DND-41 (cell line): ENCODE results near the gene RIT1.

Source experiments
- ATAC-seq: fragments of 200-7000 bp; cut with Tn5 transposase; 3 replicates; pipeline ENCODE4 v1.9.1; 2021; ENCODE audit warnings: low read depth; ENCODE audit not compliant: insufficient read depth
- DNase-seq: peaks from one replicate; pipeline ENCODE4 v3.0.0-alpha.2; 2020
- H2AFZ ChIP-seq: 2 replicates; pipeline ENCODE4 v1.6.0; 2012; ENCODE audit warnings: low read depth, low read length
- H3K27ac ChIP-seq: 2 replicates; pipeline ENCODE4 v1.5.1; 2012; ENCODE audit warnings: low read length, inconsistent platforms
- H3K27me3 ChIP-seq: fragments of 200-600 bp; sonication (generic); 2 replicates; pipeline ENCODE4 v1.6.0; 2012; ENCODE audit warnings: low read length, mild to moderate bottlenecking, inconsistent platforms; ENCODE audit not compliant: insufficient read depth, poor library complexity
- H3K36me3 ChIP-seq: 2 replicates; pipeline ENCODE4 v1.5.1; 2012; ENCODE audit warnings: low read length, inconsistent platforms; ENCODE audit not compliant: insufficient read depth
- H3K4me1 ChIP-seq: 2 replicates; pipeline ENCODE4 v1.5.1; 2012; ENCODE audit warnings: mild to moderate bottlenecking, low read length; ENCODE audit not compliant: insufficient read depth
- H3K4me2 ChIP-seq: 2 replicates; pipeline ENCODE4 v1.6.0; 2012; ENCODE audit warnings: mild to moderate bottlenecking, moderate library complexity, low read length, inconsistent platforms; ENCODE audit not compliant: insufficient read depth
- H3K4me3 ChIP-seq, 2 experiments: fragments of 200-600 bp in 1 of 2; shearing (Covaris generic) in 1 of 2; 2 replicates each; pipeline ENCODE4 v1.5.1; 2012 to 2016; ENCODE audit warnings: inconsistent platforms in 2 of 2, low read length in 2 of 2, mild to moderate bottlenecking in 2 of 2, low read depth in 1 of 2, moderate library complexity in 1 of 2
- H3K79me2 ChIP-seq: 2 replicates; pipeline ENCODE4 v1.6.0; 2012; ENCODE audit warnings: low read length, inconsistent platforms; ENCODE audit not compliant: insufficient read depth
- H3K9ac ChIP-seq: 2 replicates; pipeline ENCODE4 v1.6.0; 2012; ENCODE audit warnings: low read depth, mild to moderate bottlenecking, inconsistent platforms, low read length, moderate library complexity
- H3K9me3 ChIP-seq: 2 replicates; pipeline ENCODE4 v1.5.1; 2012; ENCODE audit warnings: low read length, moderate library complexity, mild to moderate bottlenecking, inconsistent platforms; ENCODE audit not compliant: insufficient read depth, severe bottlenecking
- H4K20me1 ChIP-seq: 2 replicates; pipeline ENCODE4 v1.6.0; 2012; ENCODE audit warnings: low read length; ENCODE audit not compliant: insufficient read depth
- EZH2 ChIP-seq: IDR thresholded peaks from 3 replicates; pipeline ENCODE4 v1.6.1; 2012; ENCODE audit warnings: borderline replicate concordance, low read depth, mild to moderate bottlenecking, moderate library complexity, low read length, inconsistent platforms; ENCODE audit not compliant: severe bottlenecking
- TF ChIP-seq, protein P1 (sequence below): IDR thresholded peaks from 2 replicates; pipeline ENCODE4 v1.5.1; 2012; ENCODE audit warnings: borderline replicate concordance, low read length, moderate library complexity, mild to moderate bottlenecking; ENCODE audit not compliant: poor library complexity, severe bottlenecking; ENCODE audit errors: extremely low read depth

RIT1 gene

GRCh38 chr1:155890251-155890650, 20.9 kb downstream of the RIT1 start:
- Histone ChIP-seq H3K79me2 (no peaks in the 10 kb centered on the region), H3K4me3 (no peak overlapping the region), H3K9ac (no peak overlapping the region), H2AFZ (no peak overlapping the region), H3K36me3 (no peaks in the 10 kb centered on the region), H4K20me1 (no peaks in the 10 kb centered on the region), H3K4me1 (0 out of 2 replicates have a peak, but pooled peaks cover 4% of the 10 kb centered on the region), H3K27me3 (no peaks in the 10 kb centered on the region), H3K4me2 (no peak overlapping the region), H3K27ac (no peak overlapping the region), H3K9me3 (no peaks in the 10 kb centered on the region)
- DNase-seq (no peak), ATAC-seq (no peak)
- no peak for TF ChIP-seq EZH2
- TF ChIP-seq, protein P1, sequence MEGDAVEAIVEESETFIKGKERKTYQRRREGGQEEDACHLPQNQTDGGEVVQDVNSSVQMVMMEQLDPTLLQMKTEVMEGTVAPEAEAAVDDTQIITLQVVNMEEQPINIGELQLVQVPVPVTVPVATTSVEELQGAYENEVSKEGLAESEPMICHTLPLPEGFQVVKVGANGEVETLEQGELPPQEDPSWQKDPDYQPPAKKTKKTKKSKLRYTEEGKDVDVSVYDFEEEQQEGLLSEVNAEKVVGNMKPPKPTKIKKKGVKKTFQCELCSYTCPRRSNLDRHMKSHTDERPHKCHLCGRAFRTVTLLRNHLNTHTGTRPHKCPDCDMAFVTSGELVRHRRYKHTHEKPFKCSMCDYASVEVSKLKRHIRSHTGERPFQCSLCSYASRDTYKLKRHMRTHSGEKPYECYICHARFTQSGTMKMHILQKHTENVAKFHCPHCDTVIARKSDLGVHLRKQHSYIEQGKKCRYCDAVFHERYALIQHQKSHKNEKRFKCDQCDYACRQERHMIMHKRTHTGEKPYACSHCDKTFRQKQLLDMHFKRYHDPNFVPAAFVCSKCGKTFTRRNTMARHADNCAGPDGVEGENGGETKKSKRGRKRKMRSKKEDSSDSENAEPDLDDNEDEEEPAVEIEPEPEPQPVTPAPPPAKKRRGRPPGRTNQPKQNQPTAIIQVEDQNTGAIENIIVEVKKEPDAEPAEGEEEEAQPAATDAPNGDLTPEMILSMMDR = no peak

DNA sequence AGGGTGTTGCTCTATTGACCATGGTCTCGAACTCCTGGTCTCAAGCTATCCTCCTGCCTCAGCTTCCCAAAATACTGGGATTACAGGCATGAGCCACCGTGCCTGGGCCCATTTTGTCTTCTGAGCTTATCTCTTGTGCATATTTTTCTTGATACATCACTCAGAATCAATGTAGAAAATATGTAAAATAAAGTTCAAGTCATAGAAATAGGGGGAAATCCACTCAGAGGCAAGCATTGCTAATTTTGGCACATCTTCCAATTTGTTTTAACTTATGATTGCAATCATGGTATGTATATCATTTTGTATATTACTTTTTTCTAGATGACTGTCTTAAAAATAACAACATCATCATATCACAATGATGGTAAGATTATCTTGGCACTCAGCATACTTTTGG, 21.6 kb downstream of the RIT1 start:
- H3K27ac ChIP-seq = no peak overlapping the region
- no peaks in the 10 kb centered on the region for H3K79me2 ChIP-seq
- H3K9me3 ChIP-seq = no peaks in the 10 kb centered on the region
- no peak overlapping the region for H3K4me2 ChIP-seq
- no peak for ATAC-seq
- 0 out of 2 replicates have a peak, but pooled peaks cover 4% of the 10 kb centered on the region for H3K4me1 ChIP-seq
- H3K27me3 ChIP-seq = no peaks in the 10 kb centered on the region
- no peak overlapping the region for H3K9ac ChIP-seq
- no peak for DNase-seq
- no peaks in the 10 kb centered on the region for H3K36me3 ChIP-seq
- no peak overlapping the region for H2AFZ ChIP-seq
- H4K20me1 ChIP-seq = no peaks in the 10 kb centered on the region
- no peak overlapping the region for H3K4me3 ChIP-seq
- TF ChIP-seq, protein P1 = no peak
- no peak for TF ChIP-seq EZH2

DNA sequence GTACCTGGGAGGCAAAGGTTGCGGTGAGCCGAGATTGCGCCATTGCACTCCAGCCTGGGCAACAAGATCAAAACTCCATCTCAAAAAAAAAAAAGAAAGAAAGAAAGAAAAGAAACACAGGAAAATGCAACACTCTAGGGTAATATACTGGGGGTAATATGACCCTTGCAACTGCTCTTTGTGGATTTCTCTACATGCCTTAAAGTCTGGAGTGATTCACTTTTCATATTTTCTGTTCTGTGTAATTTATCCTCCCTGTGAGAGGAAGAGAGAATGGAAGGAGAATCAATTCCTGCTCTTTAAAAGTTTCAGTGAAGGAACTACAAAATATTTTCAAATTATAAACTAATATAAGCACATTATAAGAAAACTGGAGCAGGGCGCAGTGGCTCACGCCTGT, 22.7 kb downstream of the RIT1 start:
- no peak overlapping the region for H3K9ac ChIP-seq
- H3K36me3 ChIP-seq = no peaks in the 10 kb centered on the region
- peaks cover 3% of the 10 kb centered on the region for H3K27me3 ChIP-seq
- H3K79me2 ChIP-seq = no peaks in the 10 kb centered on the region
- no peaks in the 10 kb centered on the region for H3K9me3 ChIP-seq
- TF ChIP-seq, protein P1 = no peak
- no peak for TF ChIP-seq EZH2
- DNase-seq (no peak), ATAC-seq (no peak)
- no peaks in the 10 kb centered on the region for H4K20me1 ChIP-seq
- no peak overlapping the region for H3K4me2 ChIP-seq
- no peaks in the 10 kb centered on the region for H3K4me1 ChIP-seq
- H2AFZ ChIP-seq = no peak overlapping the region
- no peak overlapping the region for H3K27ac ChIP-seq
- no peak overlapping the region for H3K4me3 ChIP-seq

DNA sequence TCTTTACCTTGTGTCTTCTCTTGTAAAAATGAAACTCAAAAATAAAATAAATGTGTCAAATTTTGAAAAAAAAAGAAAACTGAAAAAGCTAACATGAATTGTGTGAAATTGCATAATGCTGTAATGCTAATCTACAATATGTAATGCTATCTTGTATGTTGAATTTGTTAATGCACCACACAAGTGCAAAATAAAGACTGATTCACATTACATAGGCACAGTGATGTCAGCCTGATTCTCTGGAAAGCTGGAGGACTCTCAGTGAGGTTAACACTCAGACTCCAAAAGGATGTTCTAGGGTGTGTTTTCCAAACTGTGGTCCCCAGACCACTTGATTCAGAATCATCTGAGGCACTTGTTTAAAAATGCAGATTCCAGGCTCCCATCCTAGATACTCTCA, 26.2 kb downstream of the RIT1 start:
- peaks cover 3% of the 10 kb centered on the region for H3K27me3 ChIP-seq
- ATAC-seq (no peak), DNase-seq (no peak)
- H3K36me3 ChIP-seq = no peaks in the 10 kb centered on the region
- H3K9ac ChIP-seq = no peak overlapping the region
- H4K20me1 ChIP-seq = no peaks in the 10 kb centered on the region
- H3K4me3 ChIP-seq = no peak overlapping the region
- H3K79me2 ChIP-seq = no peaks in the 10 kb centered on the region
- H2AFZ ChIP-seq = no peak overlapping the region
- TF ChIP-seq, protein P1 = no peak
- no peak for TF ChIP-seq EZH2
- H3K9me3 ChIP-seq = no peaks in the 10 kb centered on the region
- no peak overlapping the region for H3K4me2 ChIP-seq
- no peaks in the 10 kb centered on the region for H3K4me1 ChIP-seq
- no peak overlapping the region for H3K27ac ChIP-seq
